HG02943 (cell line): ENCODE data around the gene FBLN1.

Experiments used
- ATAC-seq: cut with Tn5 transposase; IDR thresholded peaks from one replicate; pipeline ENCODE4 v1.9.1; 2021; ENCODE audit warnings: mild to moderate bottlenecking, low read depth, moderate library complexity; ENCODE audit not compliant: unreplicated experiment

Gene FBLN1

DNA sequence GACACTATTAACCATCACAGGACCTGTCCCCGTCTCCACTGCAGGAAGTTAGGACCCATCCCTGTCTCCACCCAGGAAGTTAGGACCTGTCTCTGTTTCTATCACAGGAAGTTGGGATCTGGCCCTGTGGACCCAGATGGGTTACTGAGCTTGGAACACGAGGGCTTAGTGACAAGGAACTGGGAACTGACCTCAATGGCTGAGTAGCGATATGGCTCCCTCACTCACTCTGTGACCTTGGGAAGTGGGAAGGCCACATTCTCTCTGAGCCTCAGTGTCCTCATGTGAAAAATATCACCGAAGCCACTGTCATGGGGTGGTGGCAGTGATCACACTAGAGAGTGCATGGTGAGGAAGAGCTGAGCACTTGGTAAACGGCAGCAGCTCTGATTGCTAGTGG is 59.4 kb downstream of the FBLN1 start:
- no peak for ATAC-seq

DNA sequence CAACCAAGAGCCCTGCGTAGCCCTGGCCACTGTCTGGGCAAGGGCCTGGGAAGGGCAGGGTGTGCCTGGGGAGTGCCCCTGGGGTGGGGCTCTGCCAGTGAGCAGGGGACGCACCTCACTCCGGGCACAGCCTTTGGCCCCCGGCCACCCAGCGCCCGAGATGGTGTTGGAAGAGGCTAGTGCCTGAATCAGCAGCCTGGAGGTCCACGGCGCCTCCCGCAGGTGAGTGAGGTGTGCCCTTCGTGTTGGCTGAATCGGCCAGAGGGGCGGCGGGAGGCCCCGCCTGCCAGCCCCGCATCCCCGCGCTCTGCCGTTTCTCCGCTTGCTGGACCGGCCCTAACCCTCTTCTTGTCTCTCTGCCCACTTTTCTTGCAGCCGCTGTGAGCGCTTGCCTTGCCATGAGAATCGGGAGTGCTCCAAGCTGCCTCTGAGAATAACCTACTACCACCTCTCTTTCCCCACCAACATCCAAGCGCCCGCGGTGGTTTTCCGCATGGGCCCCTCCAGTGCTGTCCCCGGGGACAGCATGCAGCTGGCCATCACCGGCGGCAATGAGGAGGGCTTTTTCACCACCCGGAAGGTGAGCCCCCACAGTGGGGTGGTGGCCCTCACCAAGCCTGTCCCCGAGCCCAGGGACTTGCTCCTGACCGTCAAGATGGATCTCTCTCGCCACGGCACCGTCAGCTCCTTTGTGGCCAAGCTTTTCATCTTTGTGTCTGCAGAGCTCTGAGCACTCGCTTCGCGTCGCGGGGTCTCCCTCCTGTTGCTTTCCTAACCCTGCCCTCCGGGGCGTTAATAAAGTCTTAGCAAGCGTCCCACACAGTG is 60.1 kb downstream of the FBLN1 start:
- ATAC-seq: no peak

DNA sequence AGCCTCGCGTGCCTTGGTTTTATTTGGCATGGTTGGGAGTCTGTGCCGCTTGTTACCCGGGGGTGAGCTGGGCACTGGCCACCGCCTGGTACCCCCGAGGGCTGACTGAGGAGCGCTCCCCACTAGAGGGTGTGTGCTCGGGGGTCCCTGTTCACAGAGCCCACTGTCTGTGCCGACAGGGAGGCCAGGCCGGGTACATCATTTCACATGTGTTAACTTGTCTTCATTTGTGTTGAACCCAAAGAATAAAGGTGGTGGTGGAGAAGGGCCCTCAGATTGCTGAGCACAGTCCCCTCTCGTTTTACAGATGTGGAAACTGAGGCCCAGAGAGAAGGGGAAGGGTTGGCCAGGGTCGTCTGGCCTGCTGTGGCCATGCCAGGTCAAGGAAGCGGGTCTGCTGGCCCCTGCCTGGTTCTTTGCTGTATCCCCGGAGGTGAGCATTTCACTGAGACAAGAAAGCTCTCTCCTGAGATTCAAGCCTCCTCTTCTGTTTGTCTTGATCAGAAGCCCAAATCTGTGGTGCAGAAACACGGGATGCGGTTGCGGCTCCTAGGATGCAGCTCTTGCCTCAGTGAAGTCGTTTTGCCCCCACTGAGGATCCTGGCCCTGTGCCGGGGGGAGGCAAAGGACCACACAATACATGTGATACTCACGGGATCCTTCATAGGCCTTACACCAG is 60.8 kb downstream of the FBLN1 start:
- ATAC-seq: no peak

DNA sequence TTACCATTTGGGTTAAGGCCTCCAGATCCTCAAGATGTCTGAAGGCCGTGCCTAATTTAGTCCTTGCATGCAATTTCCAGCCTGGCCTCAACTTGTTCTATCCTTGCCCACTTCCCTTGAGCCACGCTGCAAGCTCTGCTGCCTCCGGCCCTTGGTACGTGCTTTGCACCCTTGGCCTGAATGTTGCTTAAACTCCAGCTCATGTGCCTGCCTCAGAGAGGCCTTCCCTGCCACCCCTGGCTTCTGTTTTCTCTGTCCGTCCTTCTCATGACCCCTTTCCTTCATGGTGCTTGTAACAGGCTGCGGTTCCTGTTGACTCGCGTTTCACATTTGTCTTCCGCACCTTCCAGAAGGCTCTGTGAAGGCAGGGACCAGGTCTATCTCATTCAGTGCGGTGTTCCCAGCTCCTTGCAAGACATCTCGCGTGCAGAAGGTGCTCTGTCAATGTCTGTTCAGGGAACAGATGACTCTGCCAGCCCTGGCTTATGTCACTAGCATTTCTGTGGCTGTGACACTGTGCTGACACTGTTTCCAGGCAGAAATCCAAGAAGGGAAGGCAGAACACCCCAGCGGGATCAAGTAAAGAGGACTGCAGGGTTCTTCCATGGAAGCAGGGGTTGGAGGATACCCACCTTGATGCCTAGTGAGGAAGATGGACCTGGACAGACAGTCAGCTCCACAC is 61.8 kb downstream of the FBLN1 start:
- ATAC-seq: no peak

DNA sequence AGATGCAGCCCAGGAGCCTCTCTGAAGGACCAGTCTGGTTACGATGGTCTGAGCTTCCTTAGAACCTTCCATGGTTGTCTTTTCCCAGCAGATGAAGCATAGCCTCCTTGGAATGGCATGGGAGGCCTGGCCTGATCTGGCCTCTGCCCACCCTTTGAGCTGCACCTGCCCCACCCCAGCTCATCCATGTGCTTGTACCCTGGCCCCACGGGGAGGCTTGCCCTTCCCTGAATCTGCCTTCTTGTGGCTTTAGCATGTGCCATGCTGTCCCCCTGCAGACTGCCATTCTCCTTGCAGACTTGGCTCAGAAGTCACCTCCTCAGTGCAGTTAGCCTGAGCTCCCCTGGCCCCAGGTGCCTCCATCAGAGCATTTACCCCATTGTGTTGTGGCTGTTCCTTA is 62.5 kb downstream of the FBLN1 start:
- no peak for ATAC-seq

DNA sequence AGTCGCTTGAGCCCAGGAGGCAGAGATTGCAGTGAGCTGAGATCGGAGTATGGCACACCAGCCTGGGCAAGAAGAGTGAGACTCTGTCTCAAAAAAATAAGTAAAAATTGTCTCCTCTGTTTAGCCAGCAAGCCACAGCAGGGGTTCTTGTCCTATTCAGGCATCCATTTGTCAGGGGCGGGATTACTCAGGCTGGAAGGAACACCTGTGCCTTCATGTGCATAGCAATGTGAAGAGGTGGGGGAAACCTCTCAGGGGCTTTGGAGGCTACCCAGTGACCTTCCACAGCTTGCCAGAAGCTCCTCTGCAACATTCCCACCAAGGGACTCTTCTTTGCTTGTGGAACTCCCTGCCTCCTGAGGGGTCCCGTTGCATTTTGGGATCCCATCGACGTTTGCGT is 63.3 kb downstream of the FBLN1 start:
- no peak for ATAC-seq

DNA sequence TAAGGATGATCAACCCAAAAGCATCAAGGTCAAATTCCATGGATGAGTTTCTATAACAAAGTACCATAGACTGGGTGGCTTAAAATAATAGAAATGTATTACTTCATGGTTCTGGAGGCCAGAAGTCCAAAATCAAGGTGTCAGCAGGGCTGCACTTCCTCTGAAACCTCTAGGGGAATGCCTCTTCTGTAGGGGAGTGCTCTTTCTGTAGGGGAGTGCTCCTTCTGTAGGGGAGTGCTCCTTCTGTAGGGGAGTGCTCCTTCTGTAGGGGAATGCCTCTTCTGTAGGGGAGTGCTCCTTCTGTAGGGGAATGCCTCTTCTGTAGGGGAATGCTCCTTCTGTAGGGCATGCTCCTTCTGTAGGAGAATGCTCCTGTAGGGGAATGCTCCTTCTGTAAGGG is 65.5 kb downstream of the FBLN1 start:
- ATAC-seq: no peak

DNA sequence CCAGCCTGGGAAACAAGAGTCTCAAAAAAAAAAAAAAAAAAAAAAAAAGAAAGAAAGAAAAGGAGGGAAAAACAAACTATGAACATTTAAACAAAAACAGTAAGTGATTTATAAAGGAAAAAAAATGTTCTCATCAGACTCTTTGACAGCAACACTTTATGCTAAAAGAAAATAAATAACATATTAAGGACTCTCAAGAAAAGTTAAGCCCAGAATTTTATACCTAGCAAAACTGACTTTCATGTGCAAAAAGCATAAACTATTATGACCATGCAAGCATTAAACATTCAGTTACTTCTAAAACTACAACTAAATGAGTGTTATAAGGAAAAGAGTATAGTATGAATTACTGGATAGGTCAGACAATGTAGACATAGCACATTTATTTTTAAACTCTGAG is 68.4 kb downstream of the FBLN1 start:
- no peak for ATAC-seq

DNA sequence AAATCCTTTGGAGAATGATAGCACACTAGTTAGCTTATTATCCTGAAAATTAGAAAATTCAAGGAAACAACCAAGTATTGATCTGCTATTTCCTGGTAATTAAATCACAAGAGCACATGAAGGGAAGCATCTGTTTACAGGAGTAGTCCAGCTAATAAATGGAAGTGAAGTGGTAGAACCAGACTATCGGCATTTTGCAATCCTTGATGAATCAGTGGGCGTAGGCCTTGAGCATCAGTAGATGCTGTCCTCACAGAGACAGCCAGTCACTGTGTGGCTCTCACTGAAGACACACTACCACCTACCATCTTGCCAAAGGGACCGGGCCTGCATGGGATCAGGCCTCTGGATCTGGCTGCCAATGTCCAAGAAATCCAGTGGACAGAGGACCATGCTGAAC is 69.8 kb downstream of the FBLN1 start:
- ATAC-seq: no peak

DNA sequence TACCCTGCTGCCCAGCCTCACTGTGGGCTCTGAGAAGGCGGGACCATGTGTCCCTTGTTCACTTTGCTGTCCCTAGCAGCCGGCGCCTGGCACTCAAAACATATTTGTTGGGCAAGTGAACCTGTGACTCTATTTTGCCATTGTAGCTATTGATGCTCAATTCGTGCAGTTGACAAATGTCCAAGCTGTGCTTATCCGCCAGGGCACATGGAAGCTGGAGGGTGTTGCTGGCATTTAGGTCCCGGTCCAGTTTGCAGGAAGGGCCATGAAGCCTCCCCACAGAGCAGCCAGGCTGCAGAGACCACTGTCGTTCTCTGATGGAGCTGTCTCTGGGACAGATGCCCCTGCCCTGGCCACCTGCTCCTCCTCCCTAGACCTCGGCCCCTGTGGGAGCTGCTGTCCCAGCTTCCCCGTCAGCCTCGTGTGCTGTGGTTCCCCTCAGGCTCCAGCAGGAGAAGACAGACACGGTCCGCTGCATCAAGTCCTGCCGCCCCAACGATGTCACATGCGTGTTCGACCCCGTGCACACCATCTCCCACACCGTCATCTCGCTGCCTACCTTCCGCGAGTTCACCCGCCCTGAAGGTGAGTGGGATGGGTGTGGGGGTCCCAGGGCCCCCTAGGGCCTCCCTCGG is 71.5 kb downstream of the FBLN1 start:
- no peak for ATAC-seq

DNA sequence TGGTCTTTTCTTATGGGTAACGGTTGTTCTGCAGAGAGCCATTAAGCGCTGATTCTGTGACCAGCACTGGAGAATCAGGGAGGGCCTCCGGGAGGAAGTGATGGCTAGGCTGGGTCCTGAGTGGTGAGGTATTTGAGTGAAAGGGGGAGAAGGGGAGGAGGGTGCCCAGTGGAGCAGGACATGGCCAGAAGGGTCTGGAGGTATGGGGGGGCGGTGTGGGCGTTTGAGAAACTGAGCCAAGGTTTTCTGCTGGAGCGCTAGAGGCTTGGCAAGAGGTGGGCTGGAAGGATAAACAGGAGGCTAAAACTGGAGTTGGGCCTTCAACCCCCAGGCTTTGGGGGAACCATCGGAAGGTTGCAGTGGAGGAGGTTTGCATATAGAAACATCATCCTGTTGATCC is 72.5 kb downstream of the FBLN1 start:
- ATAC-seq: no peak

DNA sequence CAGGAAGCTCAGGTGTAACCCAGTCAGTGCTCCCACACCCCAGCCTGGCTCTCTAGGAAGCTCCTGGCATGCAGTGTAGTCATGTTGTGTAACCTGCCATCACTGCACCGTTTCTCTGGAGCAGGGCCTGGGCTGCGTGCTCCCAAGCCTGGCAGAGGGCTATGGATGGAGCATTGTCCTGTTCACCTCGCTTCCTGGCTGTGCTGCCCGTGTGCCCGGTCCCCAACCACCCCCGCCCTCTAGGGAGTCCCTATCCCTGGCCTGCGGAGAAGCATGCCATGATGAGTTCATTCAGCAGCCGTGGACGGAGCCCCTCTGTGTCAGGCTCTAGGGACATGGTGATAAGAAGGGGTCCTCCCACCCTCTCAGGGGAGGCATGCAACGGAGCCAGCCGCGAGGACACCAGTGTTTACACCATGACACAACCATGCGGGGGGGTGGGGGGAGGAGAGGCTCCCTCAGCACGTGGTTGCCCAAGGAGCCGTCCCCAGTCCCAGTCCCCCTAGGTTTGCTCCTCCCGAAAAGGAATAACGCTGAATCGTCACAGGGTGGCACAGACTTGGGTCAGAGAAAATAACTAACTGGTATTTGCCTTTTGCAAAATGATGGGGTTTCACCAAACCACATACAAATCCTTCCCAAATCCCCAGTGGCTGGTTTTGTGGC is 73.1 kb downstream of the FBLN1 start:
- ATAC-seq: no peak

DNA sequence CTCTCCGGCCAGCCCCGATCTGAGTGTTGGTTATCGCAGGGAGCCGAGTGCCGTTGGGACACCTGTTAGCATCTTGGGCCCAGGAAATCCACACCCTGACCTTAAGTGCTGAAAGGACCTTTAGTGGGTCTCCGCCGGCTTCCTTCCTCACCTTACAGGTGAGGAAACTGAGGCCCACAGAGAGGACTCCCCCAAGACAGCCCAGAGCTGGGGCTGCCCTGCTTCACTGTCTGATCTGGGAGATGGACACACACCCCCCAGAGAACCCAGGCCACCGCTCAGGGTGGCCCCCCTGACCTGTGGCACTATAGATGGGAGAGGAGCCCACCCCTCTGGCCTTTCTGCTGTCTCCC is 73.6 kb downstream of the FBLN1 start:
- no peak for ATAC-seq

DNA sequence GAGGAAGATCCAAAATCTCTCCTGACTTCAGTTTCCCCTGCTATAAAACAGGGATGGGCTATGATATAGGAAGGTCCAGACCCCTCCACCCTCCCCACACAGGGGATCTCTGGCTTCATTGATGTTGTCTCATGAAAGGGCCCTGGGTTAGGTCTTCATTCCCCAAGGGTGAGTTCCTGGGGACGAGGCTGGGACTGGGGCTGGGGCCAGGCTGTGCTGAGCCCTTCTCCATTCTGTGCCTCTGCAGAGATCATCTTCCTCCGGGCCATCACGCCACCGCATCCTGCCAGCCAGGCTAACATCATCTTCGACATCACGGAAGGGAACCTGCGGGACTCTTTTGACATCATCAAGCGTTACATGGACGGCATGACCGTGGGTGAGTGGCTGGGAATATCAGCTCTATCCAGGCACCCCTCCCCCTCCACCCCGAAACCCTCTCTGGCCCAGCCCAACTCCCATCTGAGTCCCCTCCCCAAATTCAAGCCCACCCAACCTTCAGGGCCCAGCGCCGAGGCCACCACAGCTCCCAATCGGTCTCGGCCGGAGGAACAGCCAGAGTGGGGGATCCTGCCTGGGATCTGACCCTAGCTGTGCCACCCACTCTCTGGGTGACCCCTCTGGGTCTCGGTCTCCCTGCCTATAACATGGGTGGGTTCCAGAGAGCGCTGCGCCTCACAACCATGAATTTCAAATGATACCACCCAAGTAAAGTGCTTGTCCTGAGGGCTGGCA is 74.2 kb downstream of the FBLN1 start:
- no peak for ATAC-seq

DNA sequence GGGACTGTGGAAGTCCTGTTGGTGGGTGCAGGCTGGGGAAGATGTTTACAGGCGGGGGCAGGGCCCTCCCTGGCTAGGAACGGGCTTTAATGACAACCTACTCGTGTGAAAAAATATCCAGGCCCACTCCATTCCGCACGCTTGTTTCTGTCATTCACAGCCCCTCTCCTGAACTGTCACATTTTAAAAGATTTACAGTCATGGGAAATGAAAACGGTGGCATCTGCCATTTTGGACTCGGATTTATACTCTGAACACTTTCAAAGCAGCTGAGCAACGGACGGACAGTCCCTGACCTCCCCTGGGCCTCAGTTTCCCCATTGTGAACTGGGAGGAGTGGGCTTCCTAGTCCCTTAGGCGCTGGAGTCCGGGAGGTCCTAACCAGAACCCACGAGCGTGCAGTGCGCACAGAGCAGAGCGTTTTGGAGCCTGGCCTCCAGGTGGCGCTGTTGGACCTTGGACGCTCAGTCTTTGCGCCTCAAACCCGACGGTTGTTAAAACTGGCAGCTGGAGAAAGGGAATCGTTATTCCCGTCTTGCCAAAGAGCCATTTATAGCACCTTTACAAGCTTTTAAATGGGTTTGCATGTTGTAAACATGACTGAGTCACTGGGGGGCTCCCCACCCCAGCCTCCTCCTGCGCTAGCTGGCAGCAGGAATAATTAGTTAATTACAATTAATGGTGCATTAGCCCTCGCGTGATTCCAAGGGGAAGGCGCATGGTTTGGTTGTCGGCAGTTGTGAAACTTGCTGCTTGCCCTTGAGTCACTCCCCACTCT is 75.3 kb downstream of the FBLN1 start:
- no peak for ATAC-seq

DNA sequence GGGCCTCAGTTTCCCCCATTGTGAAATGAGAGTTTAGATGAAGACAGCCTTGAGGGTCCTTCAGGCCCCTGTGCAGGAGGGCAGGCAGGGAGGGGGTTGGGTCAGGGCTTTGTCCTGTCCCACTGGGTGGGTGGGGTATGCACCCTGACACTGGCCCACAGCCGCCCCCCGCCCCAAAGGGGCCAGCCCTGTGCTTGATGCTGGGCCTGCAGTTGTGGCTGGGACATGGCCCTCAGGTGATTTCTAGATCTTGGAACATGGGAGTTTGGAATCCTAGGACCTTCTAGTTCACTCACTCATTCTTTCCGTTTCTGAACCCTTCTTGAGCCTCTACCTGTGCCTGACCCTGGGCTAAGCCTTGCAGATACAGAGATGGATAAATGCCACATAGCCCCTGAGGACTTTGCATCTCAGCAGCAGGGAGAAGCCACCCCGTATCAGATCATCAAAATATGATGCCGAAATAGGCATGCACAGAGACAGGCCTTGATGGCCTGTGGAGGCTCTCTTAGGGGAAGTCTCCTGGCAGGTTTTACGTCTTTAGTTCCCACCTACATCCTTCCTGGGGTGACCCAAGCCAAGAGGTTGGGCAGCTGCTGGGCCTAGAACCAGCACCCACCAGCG is 76.0 kb downstream of the FBLN1 start:
- no peak for ATAC-seq

DNA sequence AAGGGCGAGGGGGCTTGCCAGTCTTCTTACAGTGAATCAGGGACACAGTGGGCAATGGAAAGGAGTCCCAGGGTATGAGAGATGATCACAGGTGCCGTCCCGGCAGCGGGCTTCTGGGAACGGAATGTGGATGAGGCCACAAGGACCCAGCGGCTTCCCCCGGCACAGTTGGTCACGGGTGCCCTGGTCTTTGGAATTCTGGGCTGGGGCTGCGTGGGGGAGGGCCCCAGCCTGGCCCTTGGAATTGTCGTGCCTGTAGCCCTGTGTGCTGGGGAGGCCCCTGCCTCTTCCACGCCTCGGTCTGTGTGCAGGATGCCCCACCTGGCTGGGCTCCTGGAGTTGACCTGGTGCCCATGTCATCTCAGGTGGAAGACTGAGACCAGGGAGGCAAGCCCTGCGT is 76.6 kb downstream of the FBLN1 start:
- ATAC-seq: no peak

DNA sequence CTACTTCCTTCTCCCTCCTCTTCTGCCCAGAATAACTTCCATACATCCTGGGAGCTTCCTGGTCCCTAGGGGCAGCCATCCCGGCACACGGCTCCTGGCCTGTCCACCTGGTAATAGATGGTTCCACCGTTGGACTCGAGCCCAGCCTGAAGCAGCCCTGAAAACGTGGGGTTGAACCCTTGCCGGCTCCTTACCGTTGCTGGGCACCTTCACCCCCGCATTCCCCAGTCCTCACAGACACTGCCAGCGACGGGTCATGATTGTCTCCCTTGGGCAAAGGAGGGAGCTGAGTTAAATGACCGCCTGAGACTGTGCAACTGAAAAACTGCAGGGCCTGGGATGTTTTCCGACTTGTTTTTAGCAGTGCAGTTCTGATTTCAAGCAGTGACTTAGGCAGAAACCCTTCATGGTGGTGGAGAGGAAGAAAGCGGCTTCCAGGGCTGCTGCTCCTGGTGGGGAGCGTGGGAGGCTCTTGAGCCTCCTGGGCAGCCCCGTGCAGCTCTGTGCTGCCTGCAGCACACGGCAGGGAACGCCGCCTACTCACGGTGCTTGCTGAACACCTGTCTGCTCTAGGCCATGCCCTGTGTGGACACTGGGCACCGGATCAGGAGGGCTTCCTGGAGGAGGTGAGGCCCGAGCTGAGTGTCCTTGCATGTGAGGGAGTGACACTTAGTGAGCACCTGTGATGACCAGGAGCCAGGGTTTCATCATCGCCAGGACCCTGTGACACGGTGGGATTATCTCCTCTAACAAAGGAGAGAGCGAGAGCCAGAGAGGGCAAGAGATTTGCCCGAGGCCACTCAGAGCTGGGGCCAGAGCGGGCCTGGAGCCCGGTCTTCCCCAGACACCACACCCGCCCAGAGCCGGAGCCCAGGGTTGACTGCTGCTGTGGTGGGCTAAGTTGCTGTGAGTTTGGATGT is 77.4 kb downstream of the FBLN1 start:
- ATAC-seq: no peak
